Fibroblast of villous mesenchyme (primary cell): ENCODE results near the gene CFAP65. TPM values are rescaled to one million over a fixed set of nuclear protein-coding genes. Genes with fewer than 3 reads are reported as not detected.

Experiments
- DNase-seq: peaks from one replicate; pipeline ENCODE4 v3.0.0-alpha.2; 2010; ENCODE audit warnings: low read depth
- H3K4me3 ChIP-seq: 2 replicates; pipeline ENCODE4 v1.5.1; 2011; ENCODE audit warnings: low read depth, mild to moderate bottlenecking, low read length
- CTCF ChIP-seq: IDR thresholded peaks from 2 replicates; pipeline ENCODE4 v1.5.1; 2012; ENCODE audit warnings: low read depth, mild to moderate bottlenecking, low read length; ENCODE audit not compliant: insufficient read depth
- small RNA-seq: library from RNA; depleted of rRNA; stranded (forward); fragments of <200 nt; gene quantifications from one replicate; pipeline ENCODE3, GENCODE V24; 2012
- total RNA-seq: library from RNA; depleted of rRNA; stranded (reverse); fragments of >200 nt; gene quantifications from 2 replicates; pipeline ENCODE4 v1.2.3, GENCODE V29; 2012

The CFAP65 gene
- total RNA-seq, 1 donor, result not detected

- DNase-seq, result no peak
- no peak for TF ChIP-seq CTCF
- no peak overlapping the region for H3K4me3 ChIP-seq
These were observed 87.9 kb downstream of the CFAP65 start for GRCh38 chr2:218953366-218953954.

Small RNAs within 50 kb of the gene (small RNA-seq; reads per million reads assigned to genes)
- not detected for gene MIR3131
- not detected for gene MIR375

Other genes starting within 250 kb of the CFAP65 start
- gene PRKAG3, start 209.7 kb downstream of the CFAP65 start, total RNA-seq, result not detected in 2 replicates
- gene WNT6, start 181.7 kb downstream of the CFAP65 start, total RNA-seq, result not detected in 2 replicates
- gene WNT10A, start 160.7 kb downstream of the CFAP65 start, total RNA-seq, result not detected in 2 replicates
- gene CDK5R2, start 81.8 kb downstream of the CFAP65 start, total RNA-seq, result not detected in 2 replicates
- gene FEV, start 56.3 kb downstream of the CFAP65 start, total RNA-seq, result not detected in 2 replicates
- 1.3 TPM in 1 of 2 replicates, not detected in the other for gene CRYBA2, start 48.1 kb downstream of the CFAP65 start, total RNA-seq
- gene IHH, start 19.4 kb upstream of the CFAP65 start, total RNA-seq, result not detected in 2 replicates
- gene NHEJ1, start 119.3 kb upstream of the CFAP65 start, total RNA-seq, result 21.9 and 24.2 TPM in 2 replicates
- 0.64 and 0.86 TPM in 2 replicates for gene SLC23A3, start 128.5 kb upstream of the CFAP65 start, total RNA-seq
- gene CNPPD1, start 135.4 kb upstream of the CFAP65 start, total RNA-seq, result 17.7 and 19.6 TPM in 2 replicates
- gene RETREG2, start 136.8 kb upstream of the CFAP65 start, total RNA-seq, result 57.4 and 62.5 TPM in 2 replicates
- gene ZFAND2B, start 165.3 kb upstream of the CFAP65 start, total RNA-seq, result 25.5 and 29.3 TPM in 2 replicates
- gene ABCB6, start 177.4 kb upstream of the CFAP65 start, total RNA-seq, result 17.7 and 31.1 TPM in 2 replicates
- 36.7 and 38.4 TPM in 2 replicates for gene ATG9A, start 188.1 kb upstream of the CFAP65 start, total RNA-seq
- gene ANKZF1, start 188.3 kb upstream of the CFAP65 start, total RNA-seq, result 22.0 and 22.9 TPM in 2 replicates
- gene GLB1L, start 203.9 kb upstream of the CFAP65 start, total RNA-seq, result 11.0 and 15.5 TPM in 2 replicates
- gene STK16, start 204.0 kb upstream of the CFAP65 start, total RNA-seq, result 22.9 and 23.2 TPM in 2 replicates
- gene TUBA4B, start 211.7 kb upstream of the CFAP65 start, total RNA-seq, result not detected in 2 replicates
- 6.1 and 27.6 TPM in 2 replicates for gene TUBA4A, start 212.4 kb upstream of the CFAP65 start, total RNA-seq
- 29.6 and 33.7 TPM in 2 replicates for gene DNAJB2, start 237.8 kb upstream of the CFAP65 start, total RNA-seq